Transverse colon (tissue), 4 donors: ENCODE results near the gene SLC22A14. TPM values are rescaled to one million over a fixed set of nuclear protein-coding genes. Genes with fewer than 3 reads are reported as not detected.

Experiments
- DNase-seq: peaks from one replicate; pipeline ENCODE4 v3.0.0-alpha.2; 2019
- H3K27ac ChIP-seq, 4 donors: fragments of 200-600 bp; sonication (generic); 2 replicates each; pipeline ENCODE4 v1.5.1; 2016 to 2018; ENCODE audit warnings: inconsistent platforms in 4 of 4
- H3K27me3 ChIP-seq: fragments of 200-600 bp; sonication (generic); 2 replicates; pipeline ENCODE4 v1.5.1; 2017; ENCODE audit warnings: inconsistent platforms
- H3K36me3 ChIP-seq, 4 donors: fragments of 200-600 bp; sonication (generic); 2 replicates each; pipeline ENCODE4 v1.5.1; 2017 to 2019; ENCODE audit warnings: inconsistent platforms in 4 of 4
- H3K4me1 ChIP-seq, 4 donors: fragments of 200-600 bp; sonication (generic); 2 replicates each; pipeline ENCODE4 v1.5.1; 2017 to 2020; ENCODE audit warnings: inconsistent platforms in 4 of 4
- H3K4me3 ChIP-seq, 4 donors: fragments of 200-600 bp; sonication (generic); 1 replicate in 1 of 4; 2 replicates in 3 of 4; pipeline versions ENCODE4 v1.5.1 to v1.6.1; 2017 to 2019; ENCODE audit warnings: inconsistent platforms in 4 of 4
- H3K9me3 ChIP-seq, 2 donors: fragments of 200-600 bp; sonication (generic); 2 replicates each; pipeline ENCODE4 v1.5.1; 2017 to 2019; ENCODE audit warnings: inconsistent platforms in 2 of 2
- CTCF ChIP-seq, 5 experiments: fragments of 200-600 bp in 3 of 5; fragments of 450-650 bp in 2 of 5; sonication (generic) in 3 of 5; IDR thresholded peaks; 1 replicate in 2 of 5; 2 replicates in 3 of 5; pipeline ENCODE4 v1.5.1; 2016 to 2017; ENCODE audit warnings: antibody characterized with exemption in 5 of 5, inconsistent platforms in 3 of 5, mild to moderate bottlenecking in 2 of 5, moderate library complexity in 1 of 5
- EP300 ChIP-seq: sonication (generic); formaldehyde crosslinking; IDR thresholded peaks from one replicate; pipeline ENCODE4 v1.6.1; 2017; ENCODE audit warnings: antibody characterized with exemption, low read depth
- POLR2A ChIP-seq: fragments of 450-650 bp; IDR thresholded peaks from one replicate; pipeline ENCODE4 v1.6.1; 2016; ENCODE audit warnings: antibody characterized with exemption, mild to moderate bottlenecking, moderate library complexity
- POLR2AphosphoS5 ChIP-seq, 3 donors: sonication (generic); formaldehyde crosslinking; IDR thresholded peaks; one replicate each; pipeline ENCODE4 v1.6.1; 2016; ENCODE audit warnings: antibody characterized with exemption in 3 of 3
- WGBS, 2 donors: methylation state at CpG; one replicate each; pipeline ENCODE4 v1.1.5; 2018; ENCODE audit warnings: low coverage in 1 of 2; 5-methylcytosine and 5-hydroxymethylcytosine counted together
- in situ Hi-C, 4 donors: fragments of 200-750 bp; cut with MboI; loops; one replicate each; pipeline versions ENCODE4 v1.15.0 to v1.15.1; 2017; ENCODE audit warnings: low sequenced_read_pairs in 3 of 4, low pct_ligation_motif_present in 1 of 4, low pct_unique_long_range_greater_than_20kb in 1 of 4
- intact Hi-C: fragments of 100-400 bp; cut with DNase I; formaldehyde crosslinking; loops from one replicate; pipeline ENCODE4 v1.15.1; 2023; ENCODE audit warnings: low total_unique reads
- total RNA-seq, 4 donors: library from RNA; depleted of rRNA; stranded (reverse); fragments of >200 nt; gene quantifications; one replicate each; pipeline ENCODE4 v1.1.0, GENCODE V29; 2016

The SLC22A14 gene
- total RNA-seq, 4 donors from 2014 or later = 0.48 TPM; not detected in 3

GRCh38 chr3:38260474-38260873 is 21.6 kb upstream of the SLC22A14 start:
- Histone ChIP-seq H3K9me3 (no peaks in the 10 kb centered on the region), H3K36me3 (no peaks in the 10 kb centered on the region), H3K4me3 (no peak overlapping the region), H3K27ac (no peak overlapping the region), H3K27me3 (no peaks in the 10 kb centered on the region), H3K4me1 (no peaks in the 10 kb centered on the region)
- TF ChIP-seq POLR2AphosphoS5 (IDR thresholded peaks at IDR 0.05) (no peak), CTCF (IDR thresholded peaks at IDR 0.05) (no peak), POLR2A (no peak), EP300 (no peak)
- 97 to 100% methylated on average over 1 to 2 of the region's 2 CpGs for WGBS, 2 donors
- intact Hi-C loops (no loop called here), in situ Hi-C loops (no loop called here)
- no peak for DNase-seq

- DNase-seq = no peak
- TF ChIP-seq POLR2A = no peak
- no peak for TF ChIP-seq POLR2AphosphoS5 (IDR thresholded peaks at IDR 0.05)
- TF ChIP-seq CTCF (IDR thresholded peaks at IDR 0.05) = no peak
- TF ChIP-seq EP300 = no peak
- Histone ChIP-seq H3K9me3 (no peaks in the 10 kb centered on the region), H3K36me3 (no peaks in the 10 kb centered on the region), H3K4me3 (no peak overlapping the region), H3K27me3 (no peaks in the 10 kb centered on the region), H3K4me1 (no peaks in the 10 kb centered on the region), H3K27ac (no peak overlapping the region)
- whole genome bisulfite sequencing, 2 donors = 0% methylated on average over 1 of the region's 1 CpG; no CpG with 5 or more reads in 1 of the 2 donors
- intact Hi-C loops = no loop called here
- in situ Hi-C loops = no loop called here
Measured at GRCh38 chr3:38264353-38264771, 17.7 kb upstream of the SLC22A14 start.

- in situ Hi-C loops = no loop called here
- TF ChIP-seq POLR2AphosphoS5 (IDR thresholded peaks at IDR 0.05) (no peak), EP300 (no peak)
- Histone ChIP-seq H3K9me3 (no peaks in the 10 kb centered on the region), H3K4me1 (no peaks in the 10 kb centered on the region), H3K27ac (no peak overlapping the region), H3K36me3 (no peaks in the 10 kb centered on the region), H3K27me3 (no peaks in the 10 kb centered on the region), H3K4me3 (no peak overlapping the region)
- 76% methylated on average over 1 of the region's 1 CpG; no CpG with 5 or more reads in 1 of the 2 donors for WGBS, 2 donors
- no peak for DNase-seq
- intact Hi-C loops = no loop called here
Measured at GRCh38 chr3:38264779-38265178, 17.3 kb upstream of the SLC22A14 start.

GRCh38 chr3:38265604-38266307 is 16.3 kb upstream of the SLC22A14 start, which contains the start of gene SLC22A13:
Gene SLC22A13, plus strand, starts transcription at chr3:38265812. Its CDS starts 49 bp downstream, at chr3:38265861.
- intact Hi-C loops = no loop called here
- 98 to 100% methylated on average over 2 to 9 of the region's 9 CpGs for WGBS, 2 donors

More at GRCh38 chr3:38265604-38266307, 16.3 kb upstream of the SLC22A14 start, which contains the start of gene SLC22A13:
- Histone ChIP-seq H3K27ac (no peak within 1 kb of the TSS), H3K4me1 (no peaks in the 10 kb centered on the region), H3K4me3 (no peak within 1 kb of the TSS), H3K36me3 (no peaks in the 10 kb centered on the region), H3K27me3 (no peaks in the 10 kb centered on the region), H3K9me3 (no peaks in the 10 kb centered on the region)
- in situ Hi-C loops = no loop called here
- DNase-seq = no peak
- TF ChIP-seq EP300 = no peak
- no peak for TF ChIP-seq POLR2A
- no peak for TF ChIP-seq CTCF (IDR thresholded peaks at IDR 0.05)
- TF ChIP-seq POLR2AphosphoS5 (IDR thresholded peaks at IDR 0.05) = no peak
